Measurements from ENCODE around the gene ACBD3. TPM values are rescaled to one million over a fixed set of nuclear protein-coding genes. Genes with fewer than 3 reads are reported as not detected.

The ACBD3 gene
- total and polyA plus RNA-seq, 10 of the 15 experiments (the other 5 are each of a cell fraction or from before 2014, with no cell fraction given) = 7.5 to 27.9 (median 20.3) TPM

GRCh38 chr1:226186124-226187018, at the start of gene ACBD3 (continued):
- no peak for TF ChIP-seq CEBPB (IDR thresholded peaks at IDR 0.05; ENCODE audit: borderline replicate concordance in 1 of 2, low read depth in 2 of 2, low read length in 2 of 2)
- TF ChIP-seq ZBTB11 (CRISPR knock-in tag; IDR thresholded peaks at IDR 0.05) = peak; percentile 51
- TF ChIP-seq POLR2AphosphoS2 (IDR thresholded peaks at IDR 0.05; ENCODE audit: low read depth, low read length) = peak; percentile 87
- TF ChIP-seq E2F8 (IDR thresholded peaks at IDR 0.05; ENCODE audit: low read depth, partially characterized antibody) = peak; percentile 39

Data from GM12878 (cell line).